WTC11 (cell line): ENCODE measurements around the gene TCEANC. TPM values are rescaled to one million over a fixed set of nuclear protein-coding genes. Genes with fewer than 3 reads are reported as not detected.

Experiments
- ATAC-seq: fragments of 200-7000 bp; cut with Tn5 transposase; 2 replicates; pipeline ENCODE4 v1.10.0; 2021; ENCODE audit warnings: mild to moderate bottlenecking, moderate library complexity
- CTCF ChIA-PET: fragments of 300-600 bp; sonication (Branson Sonifier 250); formaldehyde crosslinking; loops from one replicate; lab custom pipeline; 2021; ENCODE audit warnings: antibody characterized with exemption; lab: Charles Lee
- POLR2A ChIA-PET: fragments of 350-600 bp; sonication (Branson Sonifier 250); formaldehyde crosslinking; loops from one replicate; lab custom pipeline; 2021; ENCODE audit warnings: antibody characterized with exemption; lab: Charles Lee
- DNase-seq: peaks from one replicate; pipeline ENCODE4 v3.0.0; 2021; ENCODE audit warnings: low spot score
- H3K27ac Mint-ChIP-seq: 2 replicates; pipeline ENCODE4 v1.8.0; 2021; ENCODE audit warnings: mixed read lengths
- H3K27me3 Mint-ChIP-seq: 2 replicates; pipeline ENCODE4 v1.8.0; 2021; ENCODE audit warnings: low read depth, mild to moderate bottlenecking, moderate library complexity, mixed read lengths
- H3K36me3 Mint-ChIP-seq: 2 replicates; pipeline ENCODE4 v1.8.0; 2021; ENCODE audit warnings: mixed read lengths
- H3K4me1 Mint-ChIP-seq: 2 replicates; pipeline ENCODE4 v1.8.0; 2022; ENCODE audit warnings: mixed read lengths
- H3K4me3 Mint-ChIP-seq: 2 replicates; pipeline ENCODE4 v1.8.0; 2021; ENCODE audit warnings: mild to moderate bottlenecking, moderate library complexity, mixed read lengths
- H3K9me3 Mint-ChIP-seq: 2 replicates; pipeline ENCODE4 v1.8.0; 2021; ENCODE audit warnings: mixed read lengths
- ATF1 ChIP-seq: sonication (generic); formaldehyde crosslinking; IDR thresholded peaks from 2 replicates; pipeline ENCODE4 v1.8.1; 2023; ENCODE audit warnings: mild to moderate bottlenecking, moderate library complexity, missing genetic modification reagents
- ATF3 ChIP-seq: sonication (generic); formaldehyde crosslinking; conservative IDR thresholded peaks from 2 replicates; pipeline ENCODE4 v1.8.1; 2022; ENCODE audit warnings: mild to moderate bottlenecking, missing genetic modification reagents
- CREB1 ChIP-seq: sonication (generic); formaldehyde crosslinking; IDR thresholded peaks from 2 replicates; pipeline ENCODE4 v1.8.0; 2023; ENCODE audit warnings: mild to moderate bottlenecking, missing genetic modification reagents
- E2F5 ChIP-seq: sonication (generic); formaldehyde crosslinking; IDR thresholded peaks from 2 replicates; pipeline ENCODE4 v1.8.1; 2022; ENCODE audit warnings: mild to moderate bottlenecking, moderate library complexity, missing genetic modification reagents
- FOXP1 ChIP-seq: sonication (generic); formaldehyde crosslinking; IDR thresholded peaks from 2 replicates; pipeline ENCODE4 v1.8.0; 2022; ENCODE audit warnings: missing genetic modification reagents, mild to moderate bottlenecking, moderate library complexity, borderline replicate concordance
- GRHL2 ChIP-seq: fragments of 250-450 bp; sonication (Bioruptor Pico); IDR thresholded peaks from 2 replicates; pipeline ENCODE4 v1.8.0; 2022; ENCODE audit warnings: mild to moderate bottlenecking, moderate library complexity; ENCODE audit not compliant: insufficient replicate concordance, severe bottlenecking
- HMGXB4 ChIP-seq: sonication (generic); formaldehyde crosslinking; IDR thresholded peaks from 2 replicates; pipeline ENCODE4 v1.8.1; 2023; ENCODE audit warnings: mild to moderate bottlenecking, moderate library complexity, missing genetic modification reagents
- IRF1 ChIP-seq: sonication (generic); formaldehyde crosslinking; IDR thresholded peaks from 2 replicates; pipeline ENCODE4 v1.8.0; 2023; ENCODE audit warnings: missing genetic modification reagents
- MYBL2 ChIP-seq: sonication (generic); formaldehyde crosslinking; IDR thresholded peaks from 2 replicates; pipeline ENCODE4 v1.8.1; 2023; ENCODE audit warnings: mild to moderate bottlenecking, moderate library complexity, missing genetic modification reagents
- NFATC4 ChIP-seq: fragments of 250-450 bp; sonication (Bioruptor Pico); IDR thresholded peaks from 2 replicates; pipeline ENCODE4 v1.9.0; 2021; ENCODE audit warnings: mild to moderate bottlenecking
- NR2C2 ChIP-seq: sonication (generic); formaldehyde crosslinking; IDR thresholded peaks from 2 replicates; pipeline ENCODE4 v1.8.0; 2022; ENCODE audit warnings: mild to moderate bottlenecking, missing genetic modification reagents
- PRRX2 ChIP-seq: fragments of 250-450 bp; sonication (Bioruptor Pico); IDR thresholded peaks from 2 replicates; pipeline ENCODE4 v1.8.0; 2021; ENCODE audit warnings: mild to moderate bottlenecking
- TCF7 ChIP-seq: sonication (generic); formaldehyde crosslinking; IDR thresholded peaks from 2 replicates; pipeline ENCODE4 v1.8.0; 2022; ENCODE audit warnings: mild to moderate bottlenecking, low read depth, missing genetic modification reagents, moderate library complexity
- USF2 ChIP-seq: sonication (generic); formaldehyde crosslinking; IDR thresholded peaks from 2 replicates; pipeline ENCODE4 v1.8.1; 2023; ENCODE audit warnings: mild to moderate bottlenecking, missing genetic modification reagents, moderate library complexity
- ZNF121 ChIP-seq: sonication (generic); formaldehyde crosslinking; IDR thresholded peaks from 2 replicates; pipeline ENCODE4 v1.8.0; 2023; ENCODE audit warnings: missing genetic modification reagents
- ZNF423 ChIP-seq: fragments of 250-450 bp; sonication (Bioruptor Pico); IDR thresholded peaks from 2 replicates; pipeline ENCODE4 v2.1.2; 2022; ENCODE audit warnings: mild to moderate bottlenecking, moderate library complexity
- ZNF425 ChIP-seq: fragments of 250-450 bp; sonication (Bioruptor Pico); conservative IDR thresholded peaks from 2 replicates; pipeline ENCODE4 v1.9.0; 2021; ENCODE audit warnings: mild to moderate bottlenecking
- ZNF532 ChIP-seq: fragments of 250-450 bp; sonication (Bioruptor Pico); IDR thresholded peaks from 2 replicates; pipeline ENCODE4 v1.9.0; 2021; ENCODE audit warnings: mild to moderate bottlenecking, borderline replicate concordance
- total RNA-seq: library from RNA; stranded (reverse); gene quantifications from 3 replicates; pipeline ENCODE4 v1.2.3, GENCODE V29; 2021

Gene TCEANC
- total RNA-seq, 1 experiment from 2014 or later: 2.0 TPM

- no peak for DNase-seq
- no peak overlapping the region for H3K4me3 Mint-ChIP-seq
- H3K9me3 Mint-ChIP-seq: no peaks in the 10 kb centered on the region
- H3K27ac Mint-ChIP-seq: no peak overlapping the region
- ChIA-PET CTCF (no interaction called here), POLR2A (interaction anchor here (0.7 kb wide), 1 partner anchor 13 kb away, joined by 7 read pairs; no protein-coding TSS in a partner anchor)
- no peaks in the 10 kb centered on the region for H3K27me3 Mint-ChIP-seq
- no peak for TF ChIP-seq NFATC4
- no peak for TF ChIP-seq IRF1
- TF ChIP-seq ATF3: no peak
- TF ChIP-seq E2F5 (CRISPR knock-in tag): no peak
- TF ChIP-seq PRRX2 (CRISPR knock-in tag): no peak
- TF ChIP-seq HMGXB4 (CRISPR knock-in tag): no peak
- no peak for TF ChIP-seq GRHL2 (CRISPR knock-in tag)
- no peak for TF ChIP-seq FOXP1 (CRISPR knock-in tag)
- no peaks in the 10 kb centered on the region for H3K36me3 Mint-ChIP-seq
- no peaks in the 10 kb centered on the region for H3K4me1 Mint-ChIP-seq
- ATAC-seq: no peak
Observed at GRCh38 chrX:13681595-13681994, 28.7 kb downstream of the TCEANC start.

- TF ChIP-seq CREB1 (CRISPR knock-in tag) (no peak), TCF7 (CRISPR knock-in tag) (no peak), ATF1 (no peak), ZNF425 (CRISPR knock-in tag) (no peak), ZNF532 (CRISPR knock-in tag) (no peak), ZNF121 (CRISPR knock-in tag) (no peak), USF2 (no peak), MYBL2 (no peak), NR2C2 (no peak), ZNF423 (CRISPR knock-in tag) (no peak)
- no peak overlapping the region for H3K27ac Mint-ChIP-seq
- ATAC-seq: no peak
- H3K9me3 Mint-ChIP-seq: no peaks in the 10 kb centered on the region
- H3K4me1 Mint-ChIP-seq: peaks cover 6% of the 10 kb centered on the region
- H3K27me3 Mint-ChIP-seq: peaks cover 19% of the 10 kb centered on the region
- no peak overlapping the region for H3K4me3 Mint-ChIP-seq
- no peak for DNase-seq
- CTCF ChIA-PET: no interaction called here
- no peaks in the 10 kb centered on the region for H3K36me3 Mint-ChIP-seq
- POLR2A ChIA-PET: no interaction called here
Observed at GRCh38 chrX:13684361-13684760, 31.4 kb downstream of the TCEANC start.
